Retinal pigment epithelial cell (primary cell): ENCODE data around the gene GET3.

Experiments used
- DNase-seq: peaks from one replicate; pipeline ENCODE4 v3.0.0-alpha.2; 2010; ENCODE audit warnings: low read depth
- H3K4me3 ChIP-seq: 2 replicates; pipeline ENCODE4 v1.5.1; 2011; ENCODE audit warnings: mild to moderate bottlenecking, low read length, control low read depth, moderate library complexity
- CTCF ChIP-seq: conservative IDR thresholded peaks from 2 replicates; pipeline ENCODE4 v1.5.1; 2011; ENCODE audit warnings: low read depth, low read length, control low read depth, inconsistent platforms

Gene GET3

GRCh38 chr19:12764698-12765097 is 27.4 kb downstream of the GET3 start:
- no peak for TF ChIP-seq CTCF
- DNase-seq, result no peak
- H3K4me3 ChIP-seq, result no peak overlapping the region

GRCh38 chr19:12766051-12766521 is 28.8 kb downstream of the GET3 start:
- no peak overlapping the region for H3K4me3 ChIP-seq
- DNase-seq, result no peak
- no peak for TF ChIP-seq CTCF

- H3K4me3 ChIP-seq, result no peak overlapping the region
- TF ChIP-seq CTCF, result no peak
- DNase-seq, result no peak
Observed at GRCh38 chr19:12767150-12767549, 29.9 kb downstream of the GET3 start.

- no peak for TF ChIP-seq CTCF
- no peak for DNase-seq
- no peak overlapping the region for H3K4me3 ChIP-seq
Observed at GRCh38 chr19:12767666-12768065, 30.4 kb downstream of the GET3 start.

- no peak overlapping the region for H3K4me3 ChIP-seq
- no peak for TF ChIP-seq CTCF
- DNase-seq, result no peak
Observed at GRCh38 chr19:12769689-12770088, 32.4 kb downstream of the GET3 start.

GRCh38 chr19:12770922-12771321 is 33.6 kb downstream of the GET3 start:
- DNase-seq, result no peak
- H3K4me3 ChIP-seq, result no peak overlapping the region
- TF ChIP-seq CTCF, result no peak

GRCh38 chr19:12772323-12772722 is 35.0 kb downstream of the GET3 start:
- H3K4me3 ChIP-seq, result no peak overlapping the region

More at GRCh38 chr19:12772323-12772722, 35.0 kb downstream of the GET3 start:
- DNase-seq, result no peak
- no peak for TF ChIP-seq CTCF
